Measurements from ENCODE around the gene CEP97.

GRCh38 chr3:101732240-101732641, 7.8 kb downstream of the CEP97 start:
- TF ChIP-seq CTCF (IDR thresholded peaks at IDR 0.05) (no peak), POLR2A (IDR thresholded peaks at IDR 0.05) (no peak)

All from heart left ventricle (tissue), 13 donors.